Lung (tissue), 12 donors: ENCODE data around the gene DPYSL5. TPM values are rescaled to one million over a fixed set of nuclear protein-coding genes. Genes with fewer than 3 reads are reported as not detected.

ENCODE experiments used
- ATAC-seq: fragments of 200-7000 bp; cut with Tn5 transposase; one replicate; pipeline ENCODE4 v1.9.1; 2020; ENCODE audit warnings: moderate number of reproducible peaks; ENCODE audit not compliant: insufficient read depth, low FRiP score
- DNase-seq, 3 donors: peaks; one replicate each; pipeline ENCODE4 v3.0.0-alpha.2; 2013 to 2017
- H3K27ac ChIP-seq, 2 donors: one replicate each; pipeline ENCODE4 v1.5.1; 2013; ENCODE audit warnings: mild to moderate bottlenecking in 2 of 2, moderate library complexity in 2 of 2, control low read depth in 1 of 2, inconsistent platforms in 1 of 2, low read depth in 1 of 2, low read length in 1 of 2
- H3K27me3 ChIP-seq, 3 donors: one replicate each; pipeline ENCODE4 v1.5.1; 2013; ENCODE audit warnings: low read length in 2 of 3; ENCODE audit not compliant: control insufficient read depth in 3 of 3, insufficient read depth in 3 of 3
- H3K36me3 ChIP-seq, 4 donors: one replicate each; pipeline ENCODE4 v1.5.1; 2013; ENCODE audit warnings: low read length in 4 of 4, mild to moderate bottlenecking in 1 of 4, moderate library complexity in 1 of 4; ENCODE audit not compliant: control insufficient read depth in 4 of 4, insufficient read depth in 4 of 4
- H3K4me1 ChIP-seq, 5 donors: one replicate each; pipeline ENCODE4 v1.5.1; 2013; ENCODE audit warnings: low read length in 5 of 5, mild to moderate bottlenecking in 2 of 5, moderate library complexity in 1 of 5; ENCODE audit not compliant: control insufficient read depth in 5 of 5, insufficient read depth in 5 of 5
- H3K4me3 ChIP-seq: one replicate; pipeline ENCODE4 v1.5.1; 2013; ENCODE audit warnings: mild to moderate bottlenecking, control low read depth, moderate library complexity
- H3K9ac ChIP-seq, 2 donors: one replicate each; pipeline ENCODE4 v1.5.1; 2013; ENCODE audit warnings: low read length in 2 of 2, control low read depth in 1 of 2; ENCODE audit not compliant: insufficient read depth in 1 of 2
- H3K9me3 ChIP-seq, 4 donors: one replicate each; pipeline ENCODE4 v1.5.1; 2013; ENCODE audit warnings: low read length in 3 of 4, mild to moderate bottlenecking in 1 of 4, moderate library complexity in 1 of 4; ENCODE audit not compliant: control insufficient read depth in 4 of 4, insufficient read depth in 3 of 4
- WGBS, 2 donors: extraction: QIAGEN DNeasy Blood & Tissue Kit; methylation state at CpG; one replicate each; pipeline ENCODE4 v1.1.7; 2013; 5-methylcytosine and 5-hydroxymethylcytosine counted together
- polyA plus RNA-seq, 2 donors: library from polyadenylated mRNA; stranded (reverse); fragments of 200-250 nt; gene quantifications; one replicate each; pipeline ENCODE4 v1.2.1, GENCODE V29; 2013
- total RNA-seq, 2 donors: library from RNA; depleted of rRNA in 1 of 2; stranded (reverse); fragments of >200 nt in 1 of 2; gene quantifications; one replicate each; pipeline ENCODE4 v1.2.1, GENCODE V29; 2014 to 2021
- TF ChIP-seq, protein P1 (sequence below): IDR thresholded peaks from 2 replicates; pipeline ENCODE4 v1.5.1; 2012; ENCODE audit warnings: mild to moderate bottlenecking; ENCODE audit errors: control extremely low read depth, extremely low read depth
- donor health status: control.
- donor health status: control.
- donor health status: Bipolar disorder and iron deficiency.
- donor health status: healthy.
- donor health status: DM: yes; HTN: yes; CAD: no.

Gene DPYSL5
- total and polyA plus RNA-seq, 4 donors: 0.09 TPM; not detected in 3

DNA sequence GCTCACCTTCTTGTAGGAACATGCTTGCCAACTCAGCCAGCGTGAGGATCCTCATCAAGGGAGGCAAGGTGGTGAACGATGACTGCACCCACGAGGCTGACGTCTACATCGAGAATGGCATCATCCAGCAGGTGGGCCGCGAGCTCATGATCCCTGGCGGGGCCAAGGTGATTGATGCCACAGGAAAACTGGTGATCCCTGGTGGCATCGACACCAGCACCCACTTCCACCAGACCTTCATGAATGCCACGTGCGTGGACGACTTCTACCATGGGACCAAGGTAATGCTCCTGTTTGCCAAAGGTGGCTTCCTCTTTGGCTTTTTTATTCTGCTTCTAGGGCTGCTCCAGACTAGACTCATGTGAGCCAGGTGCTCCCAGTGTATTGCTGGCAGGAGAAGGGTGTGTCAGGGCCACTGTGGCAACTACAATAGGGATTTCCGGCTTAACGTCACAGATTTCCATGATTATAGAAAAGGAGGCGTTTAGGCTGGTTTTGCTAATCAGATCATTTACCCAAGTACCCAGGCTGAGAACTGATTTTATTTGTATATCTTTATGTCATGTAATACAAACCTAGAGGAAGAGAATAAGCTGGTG lies 50.6 kb downstream of the DPYSL5 start:
- DNase-seq (no peak), ATAC-seq (no peak)
- Histone ChIP-seq H3K4me1 (no peaks in the 10 kb centered on the region), H3K36me3 (no peaks in the 10 kb centered on the region), H3K27ac (no peak overlapping the region), H3K9ac (no peak overlapping the region), H3K4me3 (no peak overlapping the region), H3K9me3 (no peaks in the 10 kb centered on the region), H3K27me3 (no peaks in the 10 kb centered on the region)
- 93 to 96% methylated on average over 15 of the region's 15 CpGs for WGBS, 2 donors
- TF ChIP-seq, protein P1, sequence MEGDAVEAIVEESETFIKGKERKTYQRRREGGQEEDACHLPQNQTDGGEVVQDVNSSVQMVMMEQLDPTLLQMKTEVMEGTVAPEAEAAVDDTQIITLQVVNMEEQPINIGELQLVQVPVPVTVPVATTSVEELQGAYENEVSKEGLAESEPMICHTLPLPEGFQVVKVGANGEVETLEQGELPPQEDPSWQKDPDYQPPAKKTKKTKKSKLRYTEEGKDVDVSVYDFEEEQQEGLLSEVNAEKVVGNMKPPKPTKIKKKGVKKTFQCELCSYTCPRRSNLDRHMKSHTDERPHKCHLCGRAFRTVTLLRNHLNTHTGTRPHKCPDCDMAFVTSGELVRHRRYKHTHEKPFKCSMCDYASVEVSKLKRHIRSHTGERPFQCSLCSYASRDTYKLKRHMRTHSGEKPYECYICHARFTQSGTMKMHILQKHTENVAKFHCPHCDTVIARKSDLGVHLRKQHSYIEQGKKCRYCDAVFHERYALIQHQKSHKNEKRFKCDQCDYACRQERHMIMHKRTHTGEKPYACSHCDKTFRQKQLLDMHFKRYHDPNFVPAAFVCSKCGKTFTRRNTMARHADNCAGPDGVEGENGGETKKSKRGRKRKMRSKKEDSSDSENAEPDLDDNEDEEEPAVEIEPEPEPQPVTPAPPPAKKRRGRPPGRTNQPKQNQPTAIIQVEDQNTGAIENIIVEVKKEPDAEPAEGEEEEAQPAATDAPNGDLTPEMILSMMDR: no peak

DNA sequence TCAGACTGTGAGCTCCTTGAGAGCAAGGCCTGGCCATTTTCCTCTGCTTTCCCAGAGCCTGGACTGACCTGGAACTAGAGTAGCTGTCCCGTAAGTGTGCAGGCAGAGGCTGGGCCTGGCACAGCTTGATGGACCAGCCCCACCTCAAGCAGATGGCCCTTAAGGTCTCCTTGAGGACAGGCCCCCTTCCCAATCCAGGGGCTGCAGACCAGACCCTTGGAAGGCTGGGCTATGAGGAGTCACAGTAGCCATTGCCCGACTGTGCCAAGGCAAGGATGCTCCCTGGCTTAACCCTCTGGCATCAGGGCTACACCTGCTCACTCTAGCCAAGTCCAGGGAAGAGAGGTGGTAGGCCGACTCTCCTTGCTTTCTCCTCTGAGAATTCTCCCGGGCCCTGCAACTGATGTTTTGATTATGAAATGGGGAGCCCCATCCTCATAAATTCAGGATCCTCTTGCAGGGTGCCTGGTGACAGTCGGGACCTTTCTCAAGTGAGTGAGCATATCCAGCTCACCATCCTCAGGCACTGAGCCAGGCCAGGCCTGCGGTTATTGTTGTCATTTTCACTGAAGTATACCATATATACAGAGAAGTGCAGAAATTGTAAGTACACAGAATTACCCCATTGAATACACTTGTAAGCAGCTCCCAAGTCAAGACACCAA lies 51.7 kb downstream of the DPYSL5 start:
- Histone ChIP-seq H3K36me3 (no peaks in the 10 kb centered on the region), H3K27ac (no peak overlapping the region), H3K4me3 (no peak overlapping the region), H3K9ac (no peak overlapping the region), H3K27me3 (no peaks in the 10 kb centered on the region), H3K9me3 (peaks cover 0 to 2% (median 0%) of the 10 kb centered on the region in 4 donors), H3K4me1 (no peaks in the 10 kb centered on the region)
- TF ChIP-seq, protein P1: no peak
- DNase-seq (no peak), ATAC-seq (no peak)
- 88 to 96% methylated on average over 6 of the region's 6 CpGs for WGBS, 2 donors

GRCh38 chr2:26900831-26901321 lies 52.9 kb downstream of the DPYSL5 start:
- Histone ChIP-seq H3K27me3 (no peaks in the 10 kb centered on the region), H3K9me3 (peaks cover 0 to 2% (median 0%) of the 10 kb centered on the region in 4 donors), H3K9ac (no peak overlapping the region), H3K4me1 (no peaks in the 10 kb centered on the region), H3K36me3 (no peaks in the 10 kb centered on the region), H3K27ac (no peak overlapping the region), H3K4me3 (no peak overlapping the region)
- WGBS, 2 donors: 80 to 89% methylated on average over 8 of the region's 8 CpGs
- TF ChIP-seq, protein P1: no peak
- ATAC-seq (no peak), DNase-seq (peak in 1 of 3 donors; percentile 8)
